GM23338 (cell line): ENCODE measurements around the gene SLC9C2.

Source experiments
- CREB1 ChIP-seq: fragments of 250-450 bp; sonication (Bioruptor Pico); IDR thresholded peaks from 2 replicates; pipeline ENCODE4 v1.5.0; 2020; ENCODE audit warnings: low read depth, mild to moderate bottlenecking, moderate library complexity
- CTCF ChIP-seq, 2 experiments: fragments of 200-600 bp in 1 of 2; sonication (generic) in 1 of 2; conservative IDR thresholded peaks; 2 replicates each; pipeline versions ENCODE4 v1.5.1 to v1.6.1; 2016 to 2017; ENCODE audit warnings: antibody characterized with exemption in 2 of 2, low read depth in 2 of 2, mild to moderate bottlenecking in 2 of 2, moderate library complexity in 1 of 2
- ETS1 ChIP-seq: IDR thresholded peaks from 2 replicates; pipeline ENCODE4 v1.6.1; 2016; ENCODE audit warnings: antibody characterized with exemption
- EZH2 ChIP-seq: fragments of 200-600 bp; sonication (generic); IDR thresholded peaks from one replicate; pipeline ENCODE4 v1.8.0; 2017; ENCODE audit warnings: antibody characterized with exemption, mild to moderate bottlenecking, low read depth; ENCODE audit not compliant: unreplicated experiment
- EZH2phosphoT487 ChIP-seq: fragments of 200-600 bp; sonication (generic); IDR thresholded peaks from one replicate; pipeline ENCODE4 v1.8.1; 2018; ENCODE audit warnings: antibody characterized with exemption; ENCODE audit not compliant: unreplicated experiment
- POLR2AphosphoS5 ChIP-seq: IDR thresholded peaks from 2 replicates; pipeline ENCODE4 v1.6.1; 2016; ENCODE audit warnings: antibody characterized with exemption, low read depth
- REST ChIP-seq: IDR thresholded peaks from one replicate; pipeline ENCODE4 v1.6.1; 2018; ENCODE audit warnings: antibody characterized with exemption; ENCODE audit not compliant: unreplicated experiment
- ZNF462 ChIP-seq: fragments of 250-450 bp; sonication (Bioruptor Pico); IDR thresholded peaks from 2 replicates; pipeline ENCODE4 v1.5.0; 2020; ENCODE audit warnings: mild to moderate bottlenecking, moderate library complexity

- TF ChIP-seq CTCF (conservative IDR thresholded peaks at IDR 0.05; ENCODE audit: low read depth in 2 of 2) (no peak), ETS1 (no peak), REST (no peak), POLR2AphosphoS5 (no peak), CREB1 (CRISPR knock-in tag) (no peak), EZH2phosphoT487 (no peak), EZH2 (no peak), ZNF462 (CRISPR knock-in tag) (no peak)
Observed at GRCh38 chr1:173648880-173649605, 46.2 kb upstream of the SLC9C2 start.
